Putamen (tissue), 1 donor: Measurements from ENCODE around the gene ANKMY1.
A peak's percentile ranks its signal among the peaks of the same experiment; 100 is the strongest.

Experiments used
- DNase-seq: peaks from one replicate; pipeline ENCODE4 v3.0.0-alpha.2; 2016; ENCODE audit warnings: low spot score

ANKMY1 gene

DNA sequence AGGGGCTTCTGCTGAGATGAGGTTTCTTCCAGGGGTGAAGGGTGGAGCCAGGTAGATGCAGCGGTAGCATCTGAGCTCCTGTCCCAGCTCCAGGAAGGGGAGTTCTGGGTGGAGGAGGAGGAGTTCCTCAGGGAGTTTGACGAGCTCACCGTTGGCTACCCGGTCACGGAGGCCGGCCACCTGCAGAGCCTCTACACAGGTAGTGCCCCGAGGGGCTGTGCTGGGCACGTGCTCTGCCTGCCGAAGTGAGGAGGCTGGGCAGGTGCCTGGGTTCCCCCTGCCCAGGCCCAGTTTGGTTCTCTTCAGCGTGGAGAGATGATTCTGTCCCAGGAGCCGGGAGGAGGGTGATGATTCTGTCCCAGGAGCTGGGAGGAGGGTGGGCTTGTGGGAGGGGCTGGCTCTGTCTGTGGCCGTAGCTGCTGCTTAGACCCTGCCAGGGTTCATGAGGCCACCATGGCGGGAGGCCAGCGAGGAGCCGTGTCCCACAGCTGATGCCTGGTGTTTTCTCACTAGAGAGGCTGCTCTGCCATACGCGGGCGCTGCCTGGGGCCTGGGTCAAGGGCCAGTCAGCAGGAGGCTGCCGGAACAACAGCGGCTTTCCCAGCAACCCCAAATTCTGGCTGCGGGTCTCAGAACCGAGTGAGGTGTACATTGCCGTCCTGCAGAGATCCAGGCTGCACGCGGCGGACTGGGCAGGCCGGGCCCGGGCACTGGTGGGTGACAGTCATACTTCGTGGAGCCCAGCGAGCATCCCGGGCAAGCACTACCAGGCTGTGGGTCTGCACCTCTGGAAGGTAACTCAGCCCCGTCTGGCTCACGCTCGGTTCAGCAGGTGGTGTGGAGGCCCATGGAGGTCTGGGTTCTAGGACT, 37.0 kb upstream of the ANKMY1 start:
- DNase-seq, result no peak

- no peak for DNase-seq
Observed at GRCh38 chr2:240593703-240594451, 36.1 kb upstream of the ANKMY1 start.

DNA sequence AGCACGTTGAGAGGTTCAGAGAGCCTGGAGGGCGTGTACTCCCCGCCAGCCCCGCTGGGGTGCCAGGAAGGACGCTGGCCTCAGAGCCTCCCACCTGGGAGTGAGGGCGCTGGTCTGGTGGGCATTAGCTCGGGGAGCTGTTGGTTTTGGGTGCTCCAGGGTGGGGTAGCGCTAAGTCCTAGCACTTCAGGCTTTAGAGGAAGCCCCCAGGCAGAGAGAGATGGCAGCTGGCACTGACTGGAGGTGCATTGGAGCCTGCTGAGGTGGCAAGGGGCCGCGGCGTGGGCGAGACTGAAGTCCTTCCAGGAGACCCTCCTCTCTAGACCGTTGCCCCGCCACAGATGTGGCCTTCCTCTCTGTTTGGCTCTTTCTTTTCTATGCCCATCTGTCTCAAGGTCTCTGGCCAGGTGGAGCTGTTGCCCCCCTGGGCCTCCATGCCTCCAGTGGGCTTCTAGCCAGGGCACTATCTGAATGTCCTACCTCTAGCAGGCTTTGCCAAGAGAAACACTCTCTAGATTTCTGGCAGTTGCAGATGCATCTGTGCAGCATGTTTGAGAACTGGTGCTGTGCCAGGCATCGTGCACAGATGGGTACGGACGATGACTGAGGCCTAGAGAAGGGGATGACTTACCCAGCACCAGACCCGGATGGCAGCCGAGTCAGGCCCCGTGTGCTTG, 35.4 kb upstream of the ANKMY1 start:
- DNase-seq, result no peak

GRCh38 chr2:240591784-240592183, 34.0 kb upstream of the ANKMY1 start:
- DNase-seq, result no peak

GRCh38 chr2:240591226-240591625, 33.4 kb upstream of the ANKMY1 start:
- DNase-seq, result no peak

DNA sequence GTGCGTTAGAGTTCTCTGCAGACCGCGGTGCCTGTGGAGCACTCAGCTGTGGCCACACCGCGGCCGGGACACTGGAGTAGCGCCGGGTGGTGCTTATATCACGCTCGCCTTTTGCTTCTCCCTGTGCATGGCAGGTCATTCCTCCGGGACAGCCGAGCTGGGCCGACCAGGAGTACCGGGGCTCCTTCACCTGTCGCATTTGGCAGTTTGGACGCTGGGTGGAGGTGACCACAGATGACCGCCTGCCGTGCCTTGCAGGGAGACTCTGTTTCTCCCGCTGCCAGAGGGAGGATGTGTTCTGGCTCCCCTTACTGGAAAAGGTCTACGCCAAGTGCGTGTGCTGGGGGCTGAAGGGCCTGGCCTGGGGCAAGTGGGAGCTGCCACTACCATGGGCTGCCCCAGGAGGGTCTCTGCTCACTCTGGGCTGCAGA, 32.9 kb upstream of the ANKMY1 start:
- DNase-seq, result no peak

GRCh38 chr2:240589850-240590525, 32.2 kb upstream of the ANKMY1 start:
- no peak for DNase-seq

DNA sequence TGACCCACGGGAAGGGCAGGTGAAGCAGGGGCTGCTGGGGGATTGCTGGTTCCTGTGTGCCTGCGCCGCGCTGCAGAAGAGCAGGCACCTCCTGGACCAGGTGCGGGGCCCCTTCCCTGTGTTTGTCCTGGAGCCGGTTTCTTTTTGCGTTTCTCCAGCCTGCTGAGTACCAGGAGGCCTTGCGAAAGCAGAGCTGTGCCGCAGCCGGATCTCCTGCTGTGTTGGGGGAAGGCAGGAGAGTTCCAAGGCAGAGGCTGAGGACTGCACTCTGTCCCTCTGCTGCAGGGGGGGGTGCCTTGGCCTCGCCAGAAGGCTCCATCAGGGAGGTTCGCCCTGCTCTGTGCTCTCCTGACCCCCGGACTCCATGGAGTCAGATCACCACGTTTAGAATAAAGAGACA, 31.6 kb upstream of the ANKMY1 start:
- DNase-seq, result no peak

DNA sequence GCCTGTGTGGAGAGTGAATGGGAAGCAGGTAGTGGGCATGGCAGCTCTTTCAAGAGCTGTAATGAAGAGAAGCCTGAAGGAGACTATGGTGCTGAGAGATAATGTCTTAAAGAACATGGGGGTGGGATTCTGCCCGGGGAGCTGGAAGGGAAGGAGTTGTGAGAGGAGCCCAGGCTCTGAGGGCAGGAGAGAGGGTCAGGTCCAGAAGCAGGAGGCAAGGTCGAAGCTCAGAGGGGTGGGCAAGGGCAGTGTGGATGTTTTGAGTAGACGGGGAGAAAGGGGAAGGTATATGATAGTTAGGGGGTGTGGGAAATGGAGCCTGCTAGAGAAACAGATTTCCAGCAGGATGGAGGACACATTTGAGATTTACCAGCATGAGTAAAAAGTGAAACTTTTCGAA, 30.9 kb upstream of the ANKMY1 start:
- no peak for DNase-seq

GRCh38 chr2:240588006-240588655, 30.3 kb upstream of the ANKMY1 start:
- no peak for DNase-seq

- DNase-seq, result no peak
Observed at GRCh38 chr2:240586919-240587800, 29.4 kb upstream of the ANKMY1 start.

- DNase-seq, result peak; percentile 97
Observed at GRCh38 chr2:240586198-240586918, 28.6 kb upstream of the ANKMY1 start, which contains the start of gene CAPN10. Gene CAPN10, plus strand, starts transcription at chr2:240586734. Its CDS starts 178 bp downstream, at chr2:240586912.

DNA sequence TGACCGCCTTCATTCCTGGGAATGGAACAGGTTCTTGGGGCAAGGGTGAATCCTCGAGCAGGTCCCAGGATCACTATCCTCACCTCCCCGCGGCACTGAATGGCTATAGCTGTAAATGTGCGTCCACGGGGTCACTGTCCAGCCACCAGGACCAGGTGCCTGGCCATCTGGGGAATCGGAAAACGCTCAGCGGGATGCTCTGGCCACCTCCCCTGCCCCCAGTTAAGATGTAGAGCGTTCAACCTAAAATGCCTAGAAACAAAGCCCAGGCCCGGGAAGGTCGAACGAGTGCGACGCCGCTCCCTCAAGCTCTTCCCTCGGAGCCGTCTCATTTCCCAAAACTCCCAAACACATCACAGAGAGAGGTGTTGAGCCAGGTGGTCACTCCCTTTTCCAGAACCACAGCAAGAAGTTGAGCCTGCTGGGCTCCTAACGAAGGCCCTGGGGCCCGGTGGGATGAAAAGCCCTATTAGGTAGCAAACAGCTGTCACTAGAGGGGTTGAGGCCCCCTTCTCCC, 28.0 kb upstream of the ANKMY1 start:
- no peak for DNase-seq

DNA sequence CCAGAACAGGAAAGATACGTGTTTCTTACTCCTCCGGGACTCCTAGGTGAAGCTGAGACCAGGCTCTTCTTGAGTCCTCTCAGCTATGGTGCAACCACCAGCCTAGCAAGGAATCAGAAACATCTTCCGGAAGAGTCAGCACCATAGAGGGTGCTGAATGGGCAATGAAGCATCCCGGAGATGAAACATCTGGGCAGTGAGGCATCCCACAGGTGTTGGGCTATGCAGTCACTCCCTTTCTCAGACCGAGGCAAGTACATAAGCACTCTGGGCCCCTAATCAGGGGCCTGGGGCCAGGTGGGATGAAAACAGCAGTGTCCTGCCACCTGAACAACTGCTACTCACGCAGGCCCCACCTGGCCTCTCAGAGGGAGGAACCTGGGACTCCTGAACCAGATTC, 27.3 kb upstream of the ANKMY1 start:
- DNase-seq, result no peak

- no peak for DNase-seq
Observed at GRCh38 chr2:240584486-240585031, 26.8 kb upstream of the ANKMY1 start.

- DNase-seq, result no peak
Observed at GRCh38 chr2:240583774-240584173, 26.0 kb upstream of the ANKMY1 start.

DNA sequence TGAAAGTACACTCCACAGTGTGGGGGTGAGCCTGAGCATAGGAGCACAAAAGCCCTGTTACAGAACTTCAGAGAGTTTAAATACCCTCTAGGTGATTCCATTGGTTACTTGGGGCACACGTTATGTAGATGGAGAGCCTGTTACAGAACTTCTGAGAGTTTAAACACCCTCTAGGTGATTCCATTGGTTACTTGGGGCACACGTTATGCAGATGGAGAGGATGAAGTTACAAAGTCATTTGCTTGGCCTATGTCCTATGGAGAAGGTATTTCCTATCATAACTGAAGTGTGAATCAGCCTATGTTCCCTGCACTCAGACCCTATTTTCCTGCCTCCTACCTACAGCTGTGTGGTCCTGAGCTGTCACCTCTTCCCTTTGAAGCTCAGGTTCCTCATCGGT, 25.0 kb upstream of the ANKMY1 start:
- no peak for DNase-seq

GRCh38 chr2:240581811-240582210, 24.0 kb upstream of the ANKMY1 start:
- DNase-seq, result no peak
